ENCODE measurements around the gene PPEF2.

DNA sequence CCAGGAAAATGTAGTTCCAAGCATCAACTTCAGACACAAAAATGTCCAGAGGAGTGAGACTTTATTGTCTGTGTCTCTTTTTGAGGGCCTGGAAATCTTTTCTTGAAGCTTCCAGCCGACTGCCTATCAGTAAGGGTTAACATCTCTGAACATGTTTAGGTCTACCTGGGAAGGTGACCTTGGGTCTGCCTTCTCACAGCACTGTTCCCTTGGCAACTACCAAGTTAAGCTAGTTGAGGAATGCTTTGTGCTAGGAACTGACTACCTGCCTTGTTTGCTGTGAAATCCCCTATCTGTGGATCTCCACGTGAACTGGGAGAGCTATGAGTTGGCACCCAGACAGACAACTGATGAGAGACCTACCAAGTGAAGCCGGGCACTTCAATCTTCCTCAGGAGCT lies 81.6 kb downstream of the PPEF2 start:
- TF ChIP-seq, protein P1, sequence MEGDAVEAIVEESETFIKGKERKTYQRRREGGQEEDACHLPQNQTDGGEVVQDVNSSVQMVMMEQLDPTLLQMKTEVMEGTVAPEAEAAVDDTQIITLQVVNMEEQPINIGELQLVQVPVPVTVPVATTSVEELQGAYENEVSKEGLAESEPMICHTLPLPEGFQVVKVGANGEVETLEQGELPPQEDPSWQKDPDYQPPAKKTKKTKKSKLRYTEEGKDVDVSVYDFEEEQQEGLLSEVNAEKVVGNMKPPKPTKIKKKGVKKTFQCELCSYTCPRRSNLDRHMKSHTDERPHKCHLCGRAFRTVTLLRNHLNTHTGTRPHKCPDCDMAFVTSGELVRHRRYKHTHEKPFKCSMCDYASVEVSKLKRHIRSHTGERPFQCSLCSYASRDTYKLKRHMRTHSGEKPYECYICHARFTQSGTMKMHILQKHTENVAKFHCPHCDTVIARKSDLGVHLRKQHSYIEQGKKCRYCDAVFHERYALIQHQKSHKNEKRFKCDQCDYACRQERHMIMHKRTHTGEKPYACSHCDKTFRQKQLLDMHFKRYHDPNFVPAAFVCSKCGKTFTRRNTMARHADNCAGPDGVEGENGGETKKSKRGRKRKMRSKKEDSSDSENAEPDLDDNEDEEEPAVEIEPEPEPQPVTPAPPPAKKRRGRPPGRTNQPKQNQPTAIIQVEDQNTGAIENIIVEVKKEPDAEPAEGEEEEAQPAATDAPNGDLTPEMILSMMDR (IDR thresholded peaks at IDR 0.05): no peak
- no peak for TF ChIP-seq POLR2A (IDR thresholded peaks at IDR 0.05)
